ENCODE measurements around the gene TCIRG1. TPM values are rescaled to one million over a fixed set of nuclear protein-coding genes. Genes with fewer than 3 reads are reported as not detected.

Gene TCIRG1
- polyA plus RNA-seq, 2 of the 4 experiments (the other 2 are of a cell fraction), result 36.3 to 120 TPM

DNA sequence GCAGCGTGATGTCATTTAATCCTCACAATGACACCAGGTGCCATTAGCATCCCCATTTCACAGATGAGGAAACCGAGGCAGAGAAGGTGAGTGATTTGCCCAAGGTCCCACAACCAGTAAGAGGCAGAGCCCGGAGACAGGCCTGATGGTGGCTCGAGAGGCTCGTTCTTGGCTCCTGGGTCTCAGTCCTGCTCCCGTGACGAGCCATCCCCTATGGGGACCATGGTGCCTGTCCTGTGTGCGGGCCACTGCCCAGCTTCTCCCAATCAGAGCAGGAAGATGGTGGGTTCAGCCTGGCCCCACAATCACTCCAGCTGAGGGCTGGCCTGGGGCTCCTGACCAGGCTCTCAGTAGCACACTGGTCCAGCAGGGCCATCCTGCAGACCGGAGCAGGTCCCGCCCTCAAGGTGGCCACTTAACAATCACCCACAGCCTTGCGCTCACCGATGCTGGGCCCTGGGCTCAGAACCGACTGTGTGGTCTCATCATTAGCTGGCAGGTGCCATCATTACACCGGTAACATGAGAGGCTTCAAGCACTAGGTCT, 25.1 kb upstream of the TCIRG1 start (continued):
- TF ChIP-seq TP53 (CRISPR knock-in tag; IDR thresholded peaks at IDR 0.05), result no peak; the same call in 1 of the 2 replicates
- TF ChIP-seq, protein P1, sequence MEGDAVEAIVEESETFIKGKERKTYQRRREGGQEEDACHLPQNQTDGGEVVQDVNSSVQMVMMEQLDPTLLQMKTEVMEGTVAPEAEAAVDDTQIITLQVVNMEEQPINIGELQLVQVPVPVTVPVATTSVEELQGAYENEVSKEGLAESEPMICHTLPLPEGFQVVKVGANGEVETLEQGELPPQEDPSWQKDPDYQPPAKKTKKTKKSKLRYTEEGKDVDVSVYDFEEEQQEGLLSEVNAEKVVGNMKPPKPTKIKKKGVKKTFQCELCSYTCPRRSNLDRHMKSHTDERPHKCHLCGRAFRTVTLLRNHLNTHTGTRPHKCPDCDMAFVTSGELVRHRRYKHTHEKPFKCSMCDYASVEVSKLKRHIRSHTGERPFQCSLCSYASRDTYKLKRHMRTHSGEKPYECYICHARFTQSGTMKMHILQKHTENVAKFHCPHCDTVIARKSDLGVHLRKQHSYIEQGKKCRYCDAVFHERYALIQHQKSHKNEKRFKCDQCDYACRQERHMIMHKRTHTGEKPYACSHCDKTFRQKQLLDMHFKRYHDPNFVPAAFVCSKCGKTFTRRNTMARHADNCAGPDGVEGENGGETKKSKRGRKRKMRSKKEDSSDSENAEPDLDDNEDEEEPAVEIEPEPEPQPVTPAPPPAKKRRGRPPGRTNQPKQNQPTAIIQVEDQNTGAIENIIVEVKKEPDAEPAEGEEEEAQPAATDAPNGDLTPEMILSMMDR (IDR thresholded peaks at IDR 0.05), result no peak; the same call in 2 of the 3 replicates
- 0 out of 2 replicates have a peak, but pooled peaks have one; percentile 55 for TF ChIP-seq ZSCAN20 (CRISPR knock-in tag; IDR thresholded peaks at IDR 0.05)
- TF ChIP-seq JUN (IDR thresholded peaks at IDR 0.05), result no peak; a peak in 1 of 5 replicates
- TF ChIP-seq HEYL (CRISPR knock-in tag; IDR thresholded peaks at IDR 0.05), result peak; percentile 64; the same call in 1 of the 2 replicates
- TF ChIP-seq POLR2A (IDR thresholded peaks at IDR 0.05; ENCODE audit: low read length), result peak; percentile 16; the same call in 1 of the 2 replicates
- peak; percentile 94 for TF ChIP-seq HOXB13 (CRISPR knock-in tag; IDR thresholded peaks at IDR 0.05; ENCODE audit: low read depth)
- TF ChIP-seq, protein P2, sequence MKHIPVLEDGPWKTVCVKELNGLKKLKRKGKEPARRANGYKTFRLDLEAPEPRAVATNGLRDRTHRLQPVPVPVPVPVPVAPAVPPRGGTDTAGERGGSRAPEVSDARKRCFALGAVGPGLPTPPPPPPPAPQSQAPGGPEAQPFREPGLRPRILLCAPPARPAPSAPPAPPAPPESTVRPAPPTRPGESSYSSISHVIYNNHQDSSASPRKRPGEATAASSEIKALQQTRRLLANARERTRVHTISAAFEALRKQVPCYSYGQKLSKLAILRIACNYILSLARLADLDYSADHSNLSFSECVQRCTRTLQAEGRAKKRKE (CRISPR knock-in tag; IDR thresholded peaks at IDR 0.05; ENCODE audit: low read depth), result no peak
- no peak for TF ChIP-seq RNF2 (IDR thresholded peaks at IDR 0.05; ENCODE audit: borderline replicate concordance, low read depth)
- TF ChIP-seq ZNF302 (CRISPR knock-in tag; IDR thresholded peaks at IDR 0.05), result peak; percentile 75
- TF ChIP-seq NR3C1 (IDR thresholded peaks at IDR 0.05), result no peak
- TF ChIP-seq HOXB5 (CRISPR knock-in tag; IDR thresholded peaks at IDR 0.05), result peak; percentile 52
- TF ChIP-seq, protein P3, sequence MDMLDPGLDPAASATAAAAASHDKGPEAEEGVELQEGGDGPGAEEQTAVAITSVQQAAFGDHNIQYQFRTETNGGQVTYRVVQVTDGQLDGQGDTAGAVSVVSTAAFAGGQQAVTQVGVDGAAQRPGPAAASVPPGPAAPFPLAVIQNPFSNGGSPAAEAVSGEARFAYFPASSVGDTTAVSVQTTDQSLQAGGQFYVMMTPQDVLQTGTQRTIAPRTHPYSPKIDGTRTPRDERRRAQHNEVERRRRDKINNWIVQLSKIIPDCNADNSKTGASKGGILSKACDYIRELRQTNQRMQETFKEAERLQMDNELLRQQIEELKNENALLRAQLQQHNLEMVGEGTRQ (IDR thresholded peaks at IDR 0.05), result no peak
- no peak for TF ChIP-seq BHLHE40 (IDR thresholded peaks at IDR 0.05; ENCODE audit: low read depth, low read length)
- TF ChIP-seq, protein P4, sequence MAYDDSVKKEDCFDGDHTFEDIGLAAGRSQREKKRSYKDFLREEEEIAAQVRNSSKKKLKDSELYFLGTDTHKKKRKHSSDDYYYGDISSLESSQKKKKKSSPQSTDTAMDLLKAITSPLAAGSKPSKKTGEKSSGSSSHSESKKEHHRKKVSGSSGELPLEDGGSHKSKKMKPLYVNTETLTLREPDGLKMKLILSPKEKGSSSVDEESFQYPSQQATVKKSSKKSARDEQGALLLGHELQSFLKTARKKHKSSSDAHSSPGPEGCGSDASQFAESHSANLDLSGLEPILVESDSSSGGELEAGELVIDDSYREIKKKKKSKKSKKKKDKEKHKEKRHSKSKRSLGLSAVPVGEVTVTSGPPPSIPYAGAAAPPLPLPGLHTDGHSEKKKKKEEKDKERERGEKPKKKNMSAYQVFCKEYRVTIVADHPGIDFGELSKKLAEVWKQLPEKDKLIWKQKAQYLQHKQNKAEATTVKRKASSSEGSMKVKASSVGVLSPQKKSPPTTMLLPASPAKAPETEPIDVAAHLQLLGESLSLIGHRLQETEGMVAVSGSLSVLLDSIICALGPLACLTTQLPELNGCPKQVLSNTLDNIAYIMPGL (CRISPR knock-in tag; IDR thresholded peaks at IDR 0.05; ENCODE audit: borderline replicate concordance), result peak; percentile 71; the same call in 1 of the 2 replicates
- peak; percentile 72; the same call in 1 of the 2 replicates for TF ChIP-seq RCOR1 (IDR thresholded peaks at IDR 0.05; ENCODE audit: low read depth, low read length)
- TF ChIP-seq ESRRA (IDR thresholded peaks at IDR 0.05; ENCODE audit: borderline replicate concordance, low read length), result peak; percentile 24; the same call in 1 of the 2 replicates
- no peak for TF ChIP-seq EHMT2 (IDR thresholded peaks at IDR 0.05; ENCODE audit: low read depth)
- TF ChIP-seq, protein P5, sequence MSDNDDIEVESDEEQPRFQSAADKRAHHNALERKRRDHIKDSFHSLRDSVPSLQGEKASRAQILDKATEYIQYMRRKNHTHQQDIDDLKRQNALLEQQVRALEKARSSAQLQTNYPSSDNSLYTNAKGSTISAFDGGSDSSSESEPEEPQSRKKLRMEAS (IDR thresholded peaks at IDR 0.05), result no peak
- TF ChIP-seq CHD2 (IDR thresholded peaks at IDR 0.05; ENCODE audit: low read length, partially characterized antibody), result no peak
- TF ChIP-seq, protein P6, sequence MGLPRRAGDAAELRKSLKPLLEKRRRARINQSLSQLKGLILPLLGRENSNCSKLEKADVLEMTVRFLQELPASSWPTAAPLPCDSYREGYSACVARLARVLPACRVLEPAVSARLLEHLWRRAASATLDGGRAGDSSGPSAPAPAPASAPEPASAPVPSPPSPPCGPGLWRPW (IDR thresholded peaks at IDR 0.05), result no peak
- no peak for TF ChIP-seq HOXA7 (CRISPR knock-in tag; IDR thresholded peaks at IDR 0.05)
- TF ChIP-seq ZC3H11A (IDR thresholded peaks at IDR 0.05), result no peak
- TF ChIP-seq HDAC2 (IDR thresholded peaks at IDR 0.05), result peak; percentile 81
- no peak for TF ChIP-seq PHF8 (IDR thresholded peaks at IDR 0.05; ENCODE audit: borderline replicate concordance, low read depth)
- TF ChIP-seq FOSB (CRISPR knock-in tag; IDR thresholded peaks at IDR 0.05), result peak; percentile 81
- TF ChIP-seq NPAS2 (CRISPR knock-in tag; IDR thresholded peaks at IDR 0.05; ENCODE audit: borderline replicate concordance), result peak; percentile 54; the same call in 1 of the 2 replicates
- TF ChIP-seq KDM5A (IDR thresholded peaks at IDR 0.05), result no peak

All from A549 (cell line).